ENCODE results near the gene POU5F2. TPM values are rescaled to one million over a fixed set of nuclear protein-coding genes. Genes with fewer than 3 reads are reported as not detected.

The POU5F2 gene
- total RNA-seq, 1 experiment from 2014 or later = 0.22 TPM

- Histone ChIP-seq H2BK120ac (ENCODE audit: low read depth, low read length, poor library complexity, severe bottlenecking) (no peak overlapping the region), H3K18ac (ENCODE audit: insufficient read length, low read depth, low read length) (no peak overlapping the region), H4K20me1 (ENCODE audit: control insufficient read depth, insufficient read depth, insufficient read length) (no peaks in the 10 kb centered on the region), H3K27ac (ENCODE audit: insufficient read length, low read depth, low read length) (no peak overlapping the region), H3K23ac (ENCODE audit: insufficient read length, low read depth, low read length) (no peak overlapping the region), H2BK12ac (ENCODE audit: insufficient read length, low read depth, low read length) (no peak overlapping the region), H3K4me2 (ENCODE audit: insufficient read depth, insufficient read length, low read length) (no peak overlapping the region), H3K4me1 (ENCODE audit: insufficient read depth, low read length) (no peaks in the 10 kb centered on the region), H2BK20ac (ENCODE audit: low read depth, low read length, poor library complexity, severe bottlenecking) (no peak overlapping the region), H4K5ac (ENCODE audit: insufficient read length, low read depth, low read length) (no peak overlapping the region), H2BK5ac (ENCODE audit: insufficient read length, low read length) (no peak overlapping the region), H3T11ph (ENCODE audit: low read length) (no peak overlapping the region), H3K79me1 (ENCODE audit: insufficient read depth, low read depth, low read length, poor library complexity, severe bottlenecking) (no peaks in the 10 kb centered on the region), H2BK15ac (ENCODE audit: low read depth, low read length) (no peak overlapping the region), H3K4ac (ENCODE audit: low read depth, low read length) (no peak overlapping the region), H3K9ac (ENCODE audit: extremely low read depth, insufficient read length, low read length) (no peak overlapping the region), H2AK5ac (ENCODE audit: insufficient read length, low read length) (no peak overlapping the region), H4K91ac (ENCODE audit: insufficient read length, low read depth, low read length) (no peak overlapping the region), H4K8ac (replicated peaks; ENCODE audit: insufficient read length, low read depth, low read length) (no peak overlapping the region), H3K14ac (ENCODE audit: insufficient read depth, low read length) (no peak overlapping the region), H3K27me3 (ENCODE audit: insufficient read depth, low read length) (no peaks in the 10 kb centered on the region), H3K56ac (ENCODE audit: insufficient read length, low read depth, low read length) (no peak overlapping the region), H3K9me3 (ENCODE audit: control insufficient read depth, low read depth, low read length) (no peaks in the 10 kb centered on the region), H3K23me2 (ENCODE audit: insufficient read length, low read depth, low read length, poor library complexity, severe bottlenecking) (no peaks in the 10 kb centered on the region), H3K79me2 (ENCODE audit: insufficient read depth, low read length) (no peaks in the 10 kb centered on the region), H2AFZ (ENCODE audit: low read length) (no peak overlapping the region)
- DNase-seq = no peak
- H3K4me3 Mint-ChIP-seq = no peak overlapping the region
- TF ChIP-seq CTCF (conservative IDR thresholded peaks at IDR 0.05) = no peak
- no peaks in the 10 kb centered on the region for H3K9me3 Mint-ChIP-seq
- H3K36me3 Mint-ChIP-seq (ENCODE audit: insufficient read depth in 1 of 3, low read depth in 3 of 3) = no peaks in the 10 kb centered on the region
- H3K27ac Mint-ChIP-seq = no peak overlapping the region
- WGBS (ENCODE audit: extremely low coverage, insufficient read length, low lambda C conversion rate) = no CpG with 5 or more reads among the region's 2 CpGs
- H3K4me1 Mint-ChIP-seq = no peaks in the 10 kb centered on the region
- no peaks in the 10 kb centered on the region; the same call in 1 of the 2 replicates for H3K27me3 Mint-ChIP-seq (ENCODE audit: low read depth)
These were observed 5.1 kb downstream of the POU5F2 start for GRCh38 chr5:93736284-93736683.

All from H9 (cell line).